ENCODE results near the gene IQGAP2.

- TF ChIP-seq POLR2A (IDR thresholded peaks at IDR 0.05; ENCODE audit: low read length): no peak
- TF ChIP-seq GATA1 (IDR thresholded peaks at IDR 0.05; ENCODE audit: low read depth, low read length): no peak
Measured at GRCh38 chr5:76445063-76445462, 42.0 kb downstream of the IQGAP2 start.

All from erythroblast (primary cell).